ENCODE data around the gene LRP2. TPM values are rescaled to one million over a fixed set of nuclear protein-coding genes. Genes with fewer than 3 reads are reported as not detected.

The LRP2 gene
- total and polyA plus RNA-seq, 2 of the 8 experiments (the other 6 are each of a cell fraction or from before 2014, with no cell fraction given), result 2.0 to 2.9 TPM

GRCh38 chr2:169175112-169175511, 187.2 kb downstream of the LRP2 start:
- Histone ChIP-seq H2BK5ac (ENCODE audit: low read depth, low read length) (no peak overlapping the region), H3K9me3 (ENCODE audit: insufficient read depth in 2 of 2, low read depth in 1 of 2, low read length in 1 of 2) (no peaks in the 10 kb centered on the region), H3K27me3 (replicated peaks in 1 of 4; ENCODE audit: control insufficient read depth in 3 of 4, extremely low read depth in 1 of 4, insufficient read depth in 3 of 4, low read length in 3 of 4) (no peaks in the 10 kb centered on the region), H4K20me1 (replicated peaks in 1 of 2; ENCODE audit: control insufficient read depth in 1 of 2, insufficient read depth in 2 of 2, low read length in 2 of 2) (no peaks in the 10 kb centered on the region), H3K4me1 (replicated peaks in 1 of 4; ENCODE audit: control insufficient read depth in 3 of 4, insufficient read depth in 4 of 4, low read length in 3 of 4) (no peaks in the 10 kb centered on the region), H3K23me2 (ENCODE audit: low read depth, low read length) (no peaks in the 10 kb centered on the region), H3K18ac (ENCODE audit: extremely low read depth, low read length) (no peak overlapping the region), H4K8ac (ENCODE audit: extremely low read depth, insufficient read depth, low read length) (no peak overlapping the region), H3K36me3 (ENCODE audit: control insufficient read depth in 2 of 4, insufficient read depth in 4 of 4, low read length in 3 of 4) (no peaks in the 10 kb centered on the region), H3K14ac (ENCODE audit: insufficient read length) (no peak overlapping the region), H3K79me2 (ENCODE audit: control insufficient read depth in 1 of 2, insufficient read depth in 2 of 2, low read length in 2 of 2) (no peaks in the 10 kb centered on the region), H2BK12ac (ENCODE audit: low read depth, low read length) (no peak overlapping the region), H3K9ac (replicated peaks in 1 of 4; ENCODE audit: extremely low read depth in 1 of 4, low read depth in 3 of 4, low read length in 3 of 4) (no peak overlapping the region), H2AK5ac (ENCODE audit: low read depth, low read length) (no peak overlapping the region), H3K4ac (replicated peaks; ENCODE audit: insufficient read length, low read depth, low read length) (no peak overlapping the region), H3K23ac (ENCODE audit: insufficient read length) (no peak overlapping the region), H4K5ac (ENCODE audit: insufficient read length, low read depth, low read length) (no peak overlapping the region), H2BK120ac (replicated peaks; ENCODE audit: low read depth, low read length) (no peak overlapping the region), H3K4me2 (ENCODE audit: insufficient read depth in 1 of 2, low read depth in 2 of 2, low read length in 2 of 2) (no peak overlapping the region), H3K56ac (replicated peaks; ENCODE audit: insufficient read length, low read depth, low read length) (no peak overlapping the region), H3K4me3 (ENCODE audit: extremely low read depth in 1 of 4, insufficient read depth in 2 of 4, low read depth in 3 of 4, low read length in 4 of 4) (no peak overlapping the region), H4K91ac (replicated peaks; ENCODE audit: insufficient read length, low read length) (no peak overlapping the region), H2BK20ac (ENCODE audit: low read length) (no peak overlapping the region), H2BK15ac (ENCODE audit: low read length) (no peak overlapping the region), H3K27ac (ENCODE audit: low read depth, low read length) (no peak overlapping the region), H2AFZ (ENCODE audit: low read length) (no peak overlapping the region), H3K79me1 (ENCODE audit: low read depth, low read length) (no peaks in the 10 kb centered on the region)
- CTCF ChIA-PET (ENCODE audit: partially characterized antibody), result no interaction called here
- WGBS, 2 experiments (ENCODE audit: extremely low coverage in 1 of 2, insufficient coverage in 1 of 2, insufficient read length in 1 of 2, insufficient replicate concordance in 2 of 2, low coverage in 1 of 2, low lambda C conversion rate in 2 of 2, missing lambda C conversion rate in 1 of 2), result 88% methylated on average over 10 of the region's 10 CpGs; no CpG with 5 or more reads in 1 of the 2 experiments
- POLR2A ChIA-PET (ENCODE audit: partially characterized antibody), result interaction anchor here (0.6 kb wide), 1 partner anchor 67 kb away, joined by 3 read pairs; no protein-coding TSS in a partner anchor
- DNase-seq (ENCODE audit: low read depth in 1 of 2, low spot score in 2 of 2) (no peak), FAIRE-seq (no peak)
- TF ChIP-seq PHF8 (conservative IDR thresholded peaks at IDR 0.05; ENCODE audit: low read depth, low read length), result no peak
- TF ChIP-seq, protein P1, sequence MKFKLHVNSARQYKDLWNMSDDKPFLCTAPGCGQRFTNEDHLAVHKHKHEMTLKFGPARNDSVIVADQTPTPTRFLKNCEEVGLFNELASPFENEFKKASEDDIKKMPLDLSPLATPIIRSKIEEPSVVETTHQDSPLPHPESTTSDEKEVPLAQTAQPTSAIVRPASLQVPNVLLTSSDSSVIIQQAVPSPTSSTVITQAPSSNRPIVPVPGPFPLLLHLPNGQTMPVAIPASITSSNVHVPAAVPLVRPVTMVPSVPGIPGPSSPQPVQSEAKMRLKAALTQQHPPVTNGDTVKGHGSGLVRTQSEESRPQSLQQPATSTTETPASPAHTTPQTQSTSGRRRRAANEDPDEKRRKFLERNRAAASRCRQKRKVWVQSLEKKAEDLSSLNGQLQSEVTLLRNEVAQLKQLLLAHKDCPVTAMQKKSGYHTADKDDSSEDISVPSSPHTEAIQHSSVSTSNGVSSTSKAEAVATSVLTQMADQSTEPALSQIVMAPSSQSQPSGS (IDR thresholded peaks at IDR 0.05; ENCODE audit: low read length), result no peak
- no peak for TF ChIP-seq RXRA (IDR thresholded peaks at IDR 0.05; ENCODE audit: insufficient read depth, low read depth, low read length)
- no peak for TF ChIP-seq EP300 (IDR thresholded peaks at IDR 0.05; ENCODE audit: borderline replicate concordance in 1 of 2, low read depth in 2 of 2, low read length in 2 of 2)
- TF ChIP-seq RFX5 (IDR thresholded peaks at IDR 0.05; ENCODE audit: borderline replicate concordance, low read depth, low read length), result no peak
- TF ChIP-seq SIX5 (IDR thresholded peaks at IDR 0.05; ENCODE audit: low read depth, low read length), result no peak
- TF ChIP-seq KDM4A (IDR thresholded peaks at IDR 0.05; ENCODE audit: low read depth, low read length, severe bottlenecking), result no peak
- TF ChIP-seq BCL11A (IDR thresholded peaks at IDR 0.05; ENCODE audit: low read depth in 2 of 2, low read length in 2 of 2), result no peak
- TF ChIP-seq SIRT6 (IDR thresholded peaks at IDR 0.05; ENCODE audit: low read length), result no peak
- TF ChIP-seq POU5F1 (IDR thresholded peaks at IDR 0.05; ENCODE audit: low read depth, low read length), result no peak
- no peak for TF ChIP-seq TBP (IDR thresholded peaks at IDR 0.05; ENCODE audit: low read depth, low read length)
- no peak for TF ChIP-seq KDM1A (IDR thresholded peaks at IDR 0.05; ENCODE audit: borderline replicate concordance, low read length)
- no peak for TF ChIP-seq ASH2L (IDR thresholded peaks at IDR 0.05; ENCODE audit: low read length)
- TF ChIP-seq YY1 (IDR thresholded peaks at IDR 0.05; ENCODE audit: low read depth, low read length), result no peak

All from H1 (cell line).